ENCODE data around the gene JMJD1C. TPM values are rescaled to one million over a fixed set of nuclear protein-coding genes. Genes with fewer than 3 reads are reported as not detected.

The JMJD1C gene
- total RNA-seq, 1 experiment from 2014 or later, result 180 TPM

DNA sequence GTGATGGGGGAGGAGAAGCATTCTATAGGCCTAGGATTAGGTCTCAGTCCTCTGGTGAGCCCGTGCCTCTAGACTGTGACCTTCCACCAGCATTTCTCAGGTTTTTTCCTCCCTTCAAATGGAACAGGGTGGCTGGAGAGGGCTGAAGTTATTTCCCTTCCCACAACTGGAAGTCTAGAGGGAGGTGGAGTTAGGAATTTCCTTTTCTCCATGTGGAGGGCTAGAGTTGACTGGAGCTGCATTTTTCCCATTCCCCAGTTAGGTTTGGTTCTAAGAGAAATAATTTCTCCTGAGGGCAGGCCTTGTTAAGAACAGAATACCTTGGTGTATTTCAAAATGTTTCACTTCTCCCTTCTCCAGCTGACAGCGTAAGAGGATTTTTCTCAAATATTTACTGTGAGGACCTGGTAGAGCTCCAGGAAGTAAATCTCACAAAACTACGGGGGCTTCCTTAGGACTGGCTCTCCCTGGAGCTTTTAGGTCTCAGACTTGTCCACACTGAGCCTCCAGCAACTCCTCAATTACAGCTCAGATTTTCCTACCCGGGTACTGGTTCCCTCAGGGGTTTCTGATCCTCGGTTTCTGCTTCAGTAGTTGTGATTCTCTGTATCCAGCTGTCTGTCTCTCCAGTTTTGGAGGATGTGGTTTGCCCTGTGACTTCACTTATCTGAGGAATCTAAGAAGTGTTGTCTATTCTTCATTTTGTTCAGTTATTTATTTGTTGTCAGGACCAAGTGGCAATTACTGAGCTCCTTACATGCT, 49.4 kb upstream of the JMJD1C start (continued):
- TF ChIP-seq MXD4 (CRISPR knock-in tag; IDR thresholded peaks at IDR 0.05; ENCODE audit: borderline replicate concordance) (no peak), ETV6 (CRISPR knock-in tag; IDR thresholded peaks at IDR 0.05) (no peak), ZNF671 (CRISPR knock-in tag; IDR thresholded peaks at IDR 0.05) (no peak), RELA (CRISPR knock-in tag; IDR thresholded peaks at IDR 0.05; ENCODE audit: borderline replicate concordance) (no peak), NFE2L1 (CRISPR knock-in tag; IDR thresholded peaks at IDR 0.05) (no peak)
- TF ChIP-seq, protein P1, sequence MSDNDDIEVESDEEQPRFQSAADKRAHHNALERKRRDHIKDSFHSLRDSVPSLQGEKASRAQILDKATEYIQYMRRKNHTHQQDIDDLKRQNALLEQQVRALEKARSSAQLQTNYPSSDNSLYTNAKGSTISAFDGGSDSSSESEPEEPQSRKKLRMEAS (CRISPR knock-in tag; IDR thresholded peaks at IDR 0.05), result no peak

DNA sequence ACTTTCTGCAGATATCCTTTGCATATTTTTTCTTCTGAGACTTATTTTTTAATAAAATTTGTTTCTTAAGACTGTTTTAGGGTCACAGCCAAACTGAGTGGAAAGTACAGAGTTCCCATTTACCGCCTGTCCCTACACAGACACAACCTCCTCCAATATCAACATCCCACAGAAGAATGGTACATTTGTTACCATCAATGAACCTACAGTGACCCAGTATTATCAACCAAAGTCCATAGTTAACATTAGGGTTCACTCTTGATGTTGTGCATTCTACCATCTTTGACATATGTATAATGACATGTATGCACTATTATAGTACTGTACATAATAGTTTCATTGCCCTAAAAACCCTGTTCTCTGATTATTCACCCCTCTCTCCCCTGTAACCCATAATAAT, 40.8 kb upstream of the JMJD1C start:
- Mint-ChIP-seq H3K27me3 (ENCODE audit: low read depth) (no peaks in the 10 kb centered on the region), H3K27ac (no peak overlapping the region), H3K4me1 (peaks cover 34% of the 10 kb centered on the region), H3K9me3 (no peaks in the 10 kb centered on the region), H3K36me3 (no peaks in the 10 kb centered on the region), H3K4me3 (no peak overlapping the region)
- no peak for DNase-seq (ENCODE audit: low spot score)
- TF ChIP-seq, protein P2, sequence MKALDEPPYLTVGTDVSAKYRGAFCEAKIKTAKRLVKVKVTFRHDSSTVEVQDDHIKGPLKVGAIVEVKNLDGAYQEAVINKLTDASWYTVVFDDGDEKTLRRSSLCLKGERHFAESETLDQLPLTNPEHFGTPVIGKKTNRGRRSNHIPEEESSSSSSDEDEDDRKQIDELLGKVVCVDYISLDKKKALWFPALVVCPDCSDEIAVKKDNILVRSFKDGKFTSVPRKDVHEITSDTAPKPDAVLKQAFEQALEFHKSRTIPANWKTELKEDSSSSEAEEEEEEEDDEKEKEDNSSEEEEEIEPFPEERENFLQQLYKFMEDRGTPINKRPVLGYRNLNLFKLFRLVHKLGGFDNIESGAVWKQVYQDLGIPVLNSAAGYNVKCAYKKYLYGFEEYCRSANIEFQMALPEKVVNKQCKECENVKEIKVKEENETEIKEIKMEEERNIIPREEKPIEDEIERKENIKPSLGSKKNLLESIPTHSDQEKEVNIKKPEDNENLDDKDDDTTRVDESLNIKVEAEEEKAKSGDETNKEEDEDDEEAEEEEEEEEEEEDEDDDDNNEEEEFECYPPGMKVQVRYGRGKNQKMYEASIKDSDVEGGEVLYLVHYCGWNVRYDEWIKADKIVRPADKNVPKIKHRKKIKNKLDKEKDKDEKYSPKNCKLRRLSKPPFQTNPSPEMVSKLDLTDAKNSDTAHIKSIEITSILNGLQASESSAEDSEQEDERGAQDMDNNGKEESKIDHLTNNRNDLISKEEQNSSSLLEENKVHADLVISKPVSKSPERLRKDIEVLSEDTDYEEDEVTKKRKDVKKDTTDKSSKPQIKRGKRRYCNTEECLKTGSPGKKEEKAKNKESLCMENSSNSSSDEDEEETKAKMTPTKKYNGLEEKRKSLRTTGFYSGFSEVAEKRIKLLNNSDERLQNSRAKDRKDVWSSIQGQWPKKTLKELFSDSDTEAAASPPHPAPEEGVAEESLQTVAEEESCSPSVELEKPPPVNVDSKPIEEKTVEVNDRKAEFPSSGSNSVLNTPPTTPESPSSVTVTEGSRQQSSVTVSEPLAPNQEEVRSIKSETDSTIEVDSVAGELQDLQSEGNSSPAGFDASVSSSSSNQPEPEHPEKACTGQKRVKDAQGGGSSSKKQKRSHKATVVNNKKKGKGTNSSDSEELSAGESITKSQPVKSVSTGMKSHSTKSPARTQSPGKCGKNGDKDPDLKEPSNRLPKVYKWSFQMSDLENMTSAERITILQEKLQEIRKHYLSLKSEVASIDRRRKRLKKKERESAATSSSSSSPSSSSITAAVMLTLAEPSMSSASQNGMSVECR (CRISPR knock-in tag; IDR thresholded peaks at IDR 0.05; ENCODE audit: borderline replicate concordance), result no peak
- TF ChIP-seq, protein P3, sequence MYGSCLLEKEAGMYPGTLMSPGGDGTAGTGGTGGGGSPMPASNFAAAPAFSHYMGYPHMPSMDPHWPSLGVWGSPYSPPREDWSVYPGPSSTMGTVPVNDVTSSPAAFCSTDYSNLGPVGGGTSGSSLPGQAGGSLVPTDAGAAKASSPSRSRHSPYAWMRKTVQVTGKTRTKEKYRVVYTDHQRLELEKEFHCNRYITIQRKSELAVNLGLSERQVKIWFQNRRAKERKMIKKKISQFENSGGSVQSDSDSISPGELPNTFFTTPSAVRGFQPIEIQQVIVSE (CRISPR knock-in tag; IDR thresholded peaks at IDR 0.05; ENCODE audit: borderline replicate concordance), result no peak
- TF ChIP-seq, protein P4, sequence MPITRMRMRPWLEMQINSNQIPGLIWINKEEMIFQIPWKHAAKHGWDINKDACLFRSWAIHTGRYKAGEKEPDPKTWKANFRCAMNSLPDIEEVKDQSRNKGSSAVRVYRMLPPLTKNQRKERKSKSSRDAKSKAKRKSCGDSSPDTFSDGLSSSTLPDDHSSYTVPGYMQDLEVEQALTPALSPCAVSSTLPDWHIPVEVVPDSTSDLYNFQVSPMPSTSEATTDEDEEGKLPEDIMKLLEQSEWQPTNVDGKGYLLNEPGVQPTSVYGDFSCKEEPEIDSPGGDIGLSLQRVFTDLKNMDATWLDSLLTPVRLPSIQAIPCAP (CRISPR knock-in tag; IDR thresholded peaks at IDR 0.05), result no peak
- TF ChIP-seq NR3C1 (CRISPR knock-in tag; conservative IDR thresholded peaks at IDR 0.05; ENCODE audit: low read depth) (no peak), FOXK1 (CRISPR knock-in tag; IDR thresholded peaks at IDR 0.05) (no peak), JUN (CRISPR knock-in tag; IDR thresholded peaks at IDR 0.05) (no peak), HMGA2 (CRISPR knock-in tag; IDR thresholded peaks at IDR 0.05) (no peak), ZNF671 (CRISPR knock-in tag; IDR thresholded peaks at IDR 0.05) (no peak), CREM (CRISPR knock-in tag; IDR thresholded peaks at IDR 0.05) (no peak), ZBTB21 (CRISPR knock-in tag; IDR thresholded peaks at IDR 0.05; ENCODE audit: borderline replicate concordance) (no peak)
- TF ChIP-seq, protein P5, sequence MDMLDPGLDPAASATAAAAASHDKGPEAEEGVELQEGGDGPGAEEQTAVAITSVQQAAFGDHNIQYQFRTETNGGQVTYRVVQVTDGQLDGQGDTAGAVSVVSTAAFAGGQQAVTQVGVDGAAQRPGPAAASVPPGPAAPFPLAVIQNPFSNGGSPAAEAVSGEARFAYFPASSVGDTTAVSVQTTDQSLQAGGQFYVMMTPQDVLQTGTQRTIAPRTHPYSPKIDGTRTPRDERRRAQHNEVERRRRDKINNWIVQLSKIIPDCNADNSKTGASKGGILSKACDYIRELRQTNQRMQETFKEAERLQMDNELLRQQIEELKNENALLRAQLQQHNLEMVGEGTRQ (CRISPR knock-in tag; IDR thresholded peaks at IDR 0.05), result no peak
- ChIA-PET POLR2A (no interaction called here), CTCF (no interaction called here)
- ATAC-seq, result no peak

DNA sequence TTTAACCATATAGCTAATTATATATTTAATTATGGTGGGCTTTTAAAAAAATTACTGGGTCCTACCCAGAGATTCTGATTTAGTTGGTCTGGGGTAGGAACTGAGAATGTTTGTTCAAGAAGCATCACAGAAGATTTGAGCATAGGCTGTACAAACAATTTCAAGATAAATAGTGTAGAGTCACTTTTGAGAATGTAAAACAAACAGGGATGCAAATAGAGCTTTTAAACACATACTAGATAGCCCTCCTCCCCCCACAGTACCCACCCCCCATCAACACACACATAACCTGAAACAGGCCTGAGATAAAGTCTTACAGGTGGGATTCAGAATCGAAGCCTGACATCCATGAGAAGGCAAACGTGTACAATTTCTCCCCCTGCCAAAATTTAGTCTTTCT, 39.8 kb upstream of the JMJD1C start:
- CTCF ChIA-PET, result interaction anchor here (1.1 kb wide), 1 partner anchor 215 kb away, joined by 4 read pairs; no protein-coding TSS in a partner anchor
- DNase-seq (ENCODE audit: low spot score) (no peak), ATAC-seq (no peak)
- no peaks in the 10 kb centered on the region for H3K9me3 Mint-ChIP-seq
- H3K27ac Mint-ChIP-seq, result no peak overlapping the region
- POLR2A ChIA-PET, result interaction anchor here (0.6 kb wide), 1 partner anchor 124 kb away, joined by 4 read pairs; no protein-coding TSS in a partner anchor
- H3K4me1 Mint-ChIP-seq, result peaks cover 34% of the 10 kb centered on the region
- no peaks in the 10 kb centered on the region for H3K27me3 Mint-ChIP-seq (ENCODE audit: low read depth)
- no peak overlapping the region for H3K4me3 Mint-ChIP-seq
- no peaks in the 10 kb centered on the region for H3K36me3 Mint-ChIP-seq
- TF ChIP-seq, protein P6, sequence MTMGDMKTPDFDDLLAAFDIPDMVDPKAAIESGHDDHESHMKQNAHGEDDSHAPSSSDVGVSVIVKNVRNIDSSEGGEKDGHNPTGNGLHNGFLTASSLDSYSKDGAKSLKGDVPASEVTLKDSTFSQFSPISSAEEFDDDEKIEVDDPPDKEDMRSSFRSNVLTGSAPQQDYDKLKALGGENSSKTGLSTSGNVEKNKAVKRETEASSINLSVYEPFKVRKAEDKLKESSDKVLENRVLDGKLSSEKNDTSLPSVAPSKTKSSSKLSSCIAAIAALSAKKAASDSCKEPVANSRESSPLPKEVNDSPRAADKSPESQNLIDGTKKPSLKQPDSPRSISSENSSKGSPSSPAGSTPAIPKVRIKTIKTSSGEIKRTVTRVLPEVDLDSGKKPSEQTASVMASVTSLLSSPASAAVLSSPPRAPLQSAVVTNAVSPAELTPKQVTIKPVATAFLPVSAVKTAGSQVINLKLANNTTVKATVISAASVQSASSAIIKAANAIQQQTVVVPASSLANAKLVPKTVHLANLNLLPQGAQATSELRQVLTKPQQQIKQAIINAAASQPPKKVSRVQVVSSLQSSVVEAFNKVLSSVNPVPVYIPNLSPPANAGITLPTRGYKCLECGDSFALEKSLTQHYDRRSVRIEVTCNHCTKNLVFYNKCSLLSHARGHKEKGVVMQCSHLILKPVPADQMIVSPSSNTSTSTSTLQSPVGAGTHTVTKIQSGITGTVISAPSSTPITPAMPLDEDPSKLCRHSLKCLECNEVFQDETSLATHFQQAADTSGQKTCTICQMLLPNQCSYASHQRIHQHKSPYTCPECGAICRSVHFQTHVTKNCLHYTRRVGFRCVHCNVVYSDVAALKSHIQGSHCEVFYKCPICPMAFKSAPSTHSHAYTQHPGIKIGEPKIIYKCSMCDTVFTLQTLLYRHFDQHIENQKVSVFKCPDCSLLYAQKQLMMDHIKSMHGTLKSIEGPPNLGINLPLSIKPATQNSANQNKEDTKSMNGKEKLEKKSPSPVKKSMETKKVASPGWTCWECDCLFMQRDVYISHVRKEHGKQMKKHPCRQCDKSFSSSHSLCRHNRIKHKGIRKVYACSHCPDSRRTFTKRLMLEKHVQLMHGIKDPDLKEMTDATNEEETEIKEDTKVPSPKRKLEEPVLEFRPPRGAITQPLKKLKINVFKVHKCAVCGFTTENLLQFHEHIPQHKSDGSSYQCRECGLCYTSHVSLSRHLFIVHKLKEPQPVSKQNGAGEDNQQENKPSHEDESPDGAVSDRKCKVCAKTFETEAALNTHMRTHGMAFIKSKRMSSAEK (CRISPR knock-in tag; IDR thresholded peaks at IDR 0.05; ENCODE audit: borderline replicate concordance), result no peak
- TF ChIP-seq TEAD4 (CRISPR knock-in tag; IDR thresholded peaks at IDR 0.05) (no peak), ZNF416 (CRISPR knock-in tag; IDR thresholded peaks at IDR 0.05) (no peak), ZNF138 (CRISPR knock-in tag; conservative IDR thresholded peaks at IDR 0.05) (no peak)
- TF ChIP-seq, protein P7, sequence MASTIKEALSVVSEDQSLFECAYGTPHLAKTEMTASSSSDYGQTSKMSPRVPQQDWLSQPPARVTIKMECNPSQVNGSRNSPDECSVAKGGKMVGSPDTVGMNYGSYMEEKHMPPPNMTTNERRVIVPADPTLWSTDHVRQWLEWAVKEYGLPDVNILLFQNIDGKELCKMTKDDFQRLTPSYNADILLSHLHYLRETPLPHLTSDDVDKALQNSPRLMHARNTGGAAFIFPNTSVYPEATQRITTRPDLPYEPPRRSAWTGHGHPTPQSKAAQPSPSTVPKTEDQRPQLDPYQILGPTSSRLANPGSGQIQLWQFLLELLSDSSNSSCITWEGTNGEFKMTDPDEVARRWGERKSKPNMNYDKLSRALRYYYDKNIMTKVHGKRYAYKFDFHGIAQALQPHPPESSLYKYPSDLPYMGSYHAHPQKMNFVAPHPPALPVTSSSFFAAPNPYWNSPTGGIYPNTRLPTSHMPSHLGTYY (CRISPR knock-in tag; IDR thresholded peaks at IDR 0.05), result no peak
